H1 (cell line): ENCODE measurements around the gene C21orf58.

Experiments
- RAD21 ChIP-seq, 2 experiments: IDR thresholded peaks in 1 of 2; conservative IDR thresholded peaks in 1 of 2; 2 replicates each; pipeline ENCODE4 v1.6.1; 2011; ENCODE audit warnings: low read depth in 2 of 2, low read length in 2 of 2, improper control_type of control experiment in 1 of 2, inconsistent platforms in 1 of 2, mild to moderate bottlenecking in 1 of 2, moderate library complexity in 1 of 2
- TF ChIP-seq, protein P1 (sequence below), 3 experiments: IDR thresholded peaks; 1 replicate in 2 of 3; 2 replicates in 1 of 3; pipeline versions ENCODE4 v1.5.1 to v1.6.1; 2011; ENCODE audit warnings: low read length in 3 of 3, mild to moderate bottlenecking in 3 of 3, inconsistent platforms in 2 of 3, low read depth in 1 of 3, moderate library complexity in 1 of 3; ENCODE audit not compliant: insufficient read depth in 1 of 3; ENCODE audit errors: control extremely low read depth in 1 of 3
- TF ChIP-seq, protein P2 (sequence below): IDR thresholded peaks from 2 replicates; pipeline ENCODE4 v1.6.1; 2011; ENCODE audit warnings: low read length, improper control_type of control experiment

DNA sequence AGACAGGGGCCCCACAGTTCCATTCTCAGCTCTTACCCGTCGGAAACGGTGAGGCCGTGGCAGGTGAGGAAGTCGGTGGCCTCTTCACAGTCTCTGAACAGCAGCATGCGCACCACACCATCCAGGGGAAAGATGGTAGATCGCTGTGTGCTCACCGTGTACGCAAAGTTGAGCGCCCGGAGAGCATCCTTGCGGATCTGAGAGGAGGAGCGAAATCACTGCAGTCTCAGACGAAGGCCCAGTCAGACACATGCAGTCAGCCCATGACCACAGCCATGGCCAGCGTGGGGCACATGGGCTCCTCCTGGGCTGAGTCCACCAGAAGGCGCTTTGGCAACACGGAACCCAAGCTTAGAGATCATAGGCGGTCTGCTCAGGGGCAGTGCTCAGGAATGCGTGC lies 56.7 kb downstream of the C21orf58 start:
- TF ChIP-seq, protein P1, sequence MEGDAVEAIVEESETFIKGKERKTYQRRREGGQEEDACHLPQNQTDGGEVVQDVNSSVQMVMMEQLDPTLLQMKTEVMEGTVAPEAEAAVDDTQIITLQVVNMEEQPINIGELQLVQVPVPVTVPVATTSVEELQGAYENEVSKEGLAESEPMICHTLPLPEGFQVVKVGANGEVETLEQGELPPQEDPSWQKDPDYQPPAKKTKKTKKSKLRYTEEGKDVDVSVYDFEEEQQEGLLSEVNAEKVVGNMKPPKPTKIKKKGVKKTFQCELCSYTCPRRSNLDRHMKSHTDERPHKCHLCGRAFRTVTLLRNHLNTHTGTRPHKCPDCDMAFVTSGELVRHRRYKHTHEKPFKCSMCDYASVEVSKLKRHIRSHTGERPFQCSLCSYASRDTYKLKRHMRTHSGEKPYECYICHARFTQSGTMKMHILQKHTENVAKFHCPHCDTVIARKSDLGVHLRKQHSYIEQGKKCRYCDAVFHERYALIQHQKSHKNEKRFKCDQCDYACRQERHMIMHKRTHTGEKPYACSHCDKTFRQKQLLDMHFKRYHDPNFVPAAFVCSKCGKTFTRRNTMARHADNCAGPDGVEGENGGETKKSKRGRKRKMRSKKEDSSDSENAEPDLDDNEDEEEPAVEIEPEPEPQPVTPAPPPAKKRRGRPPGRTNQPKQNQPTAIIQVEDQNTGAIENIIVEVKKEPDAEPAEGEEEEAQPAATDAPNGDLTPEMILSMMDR (IDR thresholded peaks at IDR 0.05; ENCODE audit: control extremely low read depth in 1 of 3, insufficient read depth in 1 of 3, low read depth in 1 of 3, low read length in 3 of 3) = no peak
- TF ChIP-seq, protein P2, sequence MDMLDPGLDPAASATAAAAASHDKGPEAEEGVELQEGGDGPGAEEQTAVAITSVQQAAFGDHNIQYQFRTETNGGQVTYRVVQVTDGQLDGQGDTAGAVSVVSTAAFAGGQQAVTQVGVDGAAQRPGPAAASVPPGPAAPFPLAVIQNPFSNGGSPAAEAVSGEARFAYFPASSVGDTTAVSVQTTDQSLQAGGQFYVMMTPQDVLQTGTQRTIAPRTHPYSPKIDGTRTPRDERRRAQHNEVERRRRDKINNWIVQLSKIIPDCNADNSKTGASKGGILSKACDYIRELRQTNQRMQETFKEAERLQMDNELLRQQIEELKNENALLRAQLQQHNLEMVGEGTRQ = no peak
- no peak for TF ChIP-seq RAD21 (IDR thresholded peaks at IDR 0.05 in 1 of 2, conservative IDR thresholded peaks at IDR 0.05 in 1 of 2; ENCODE audit: low read depth in 2 of 2, low read length in 2 of 2)
